ENCODE measurements around the gene ABCC11.
A peak's percentile ranks its signal among the peaks of the same experiment; 100 is the strongest.

Gene ABCC11

DNA sequence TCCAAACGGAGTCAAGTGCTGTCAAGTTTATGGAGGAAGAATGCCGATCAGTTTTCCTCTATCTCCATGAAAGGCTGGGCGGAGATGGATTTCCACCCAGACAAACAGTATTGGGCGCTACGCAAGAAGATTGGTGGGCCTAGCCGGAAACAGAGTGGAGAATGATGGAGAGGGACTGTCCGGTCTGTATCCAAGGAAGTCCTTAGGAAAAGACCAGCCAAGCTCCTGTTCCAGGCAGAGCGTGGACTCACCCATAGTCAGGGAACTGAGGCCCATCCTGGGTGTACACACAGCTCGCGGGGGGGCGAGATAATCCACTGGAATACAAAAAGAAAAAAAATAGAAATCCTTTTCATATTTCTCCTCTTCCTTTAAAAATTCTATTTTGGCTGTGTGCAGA lies 90.0 kb downstream of the ABCC11 start:
- ChIA-PET POLR2A (no interaction called here), CTCF (interaction anchor here (0.8 to 7.8 kb wide), 25 partner anchors 8 to 1483 kb away, joined by 3 to 61 read pairs (median 3); partner anchors contain the start of genes ITFG1, NETO2 and PHKB)
- DNase-seq (ENCODE audit: extremely low spot score), result no peak
- TF ChIP-seq, protein P1, sequence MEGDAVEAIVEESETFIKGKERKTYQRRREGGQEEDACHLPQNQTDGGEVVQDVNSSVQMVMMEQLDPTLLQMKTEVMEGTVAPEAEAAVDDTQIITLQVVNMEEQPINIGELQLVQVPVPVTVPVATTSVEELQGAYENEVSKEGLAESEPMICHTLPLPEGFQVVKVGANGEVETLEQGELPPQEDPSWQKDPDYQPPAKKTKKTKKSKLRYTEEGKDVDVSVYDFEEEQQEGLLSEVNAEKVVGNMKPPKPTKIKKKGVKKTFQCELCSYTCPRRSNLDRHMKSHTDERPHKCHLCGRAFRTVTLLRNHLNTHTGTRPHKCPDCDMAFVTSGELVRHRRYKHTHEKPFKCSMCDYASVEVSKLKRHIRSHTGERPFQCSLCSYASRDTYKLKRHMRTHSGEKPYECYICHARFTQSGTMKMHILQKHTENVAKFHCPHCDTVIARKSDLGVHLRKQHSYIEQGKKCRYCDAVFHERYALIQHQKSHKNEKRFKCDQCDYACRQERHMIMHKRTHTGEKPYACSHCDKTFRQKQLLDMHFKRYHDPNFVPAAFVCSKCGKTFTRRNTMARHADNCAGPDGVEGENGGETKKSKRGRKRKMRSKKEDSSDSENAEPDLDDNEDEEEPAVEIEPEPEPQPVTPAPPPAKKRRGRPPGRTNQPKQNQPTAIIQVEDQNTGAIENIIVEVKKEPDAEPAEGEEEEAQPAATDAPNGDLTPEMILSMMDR (IDR thresholded peaks at IDR 0.05; ENCODE audit: control extremely low read depth, extremely low read depth, low read depth, missing control alignments), result no peak

DNA sequence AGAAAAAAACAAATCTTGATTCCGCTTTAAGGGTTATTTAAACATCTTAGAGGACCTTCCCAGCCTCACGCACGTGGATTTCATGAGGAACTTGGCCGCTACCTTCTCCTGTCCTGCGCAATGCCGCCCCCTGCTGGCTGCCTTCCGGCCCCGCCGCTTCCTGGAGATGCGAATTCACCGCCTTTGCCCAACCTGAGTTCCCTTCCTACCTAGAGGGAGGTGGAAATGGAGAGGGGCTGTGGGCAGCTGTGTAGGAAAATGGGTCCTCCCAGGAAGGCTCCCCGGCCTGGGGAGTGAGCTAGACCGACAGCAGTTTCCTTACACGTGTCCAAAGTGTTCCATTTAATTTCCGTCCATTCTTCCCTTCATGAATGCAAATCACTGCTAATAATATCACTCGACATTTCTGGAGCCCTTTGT lies 90.5 kb downstream of the ABCC11 start:
- ChIA-PET CTCF (interaction anchor here (0.8 to 7.8 kb wide), 24 partner anchors 9 to 1483 kb away, joined by 3 to 61 read pairs (median 4); partner anchors contain the start of genes ITFG1, NETO2 and PHKB), POLR2A (no interaction called here)
- DNase-seq (ENCODE audit: extremely low spot score), result peak; percentile 80
- TF ChIP-seq, protein P1 (IDR thresholded peaks at IDR 0.05; ENCODE audit: control extremely low read depth, extremely low read depth, low read depth, missing control alignments), result peak; percentile 98

DNA sequence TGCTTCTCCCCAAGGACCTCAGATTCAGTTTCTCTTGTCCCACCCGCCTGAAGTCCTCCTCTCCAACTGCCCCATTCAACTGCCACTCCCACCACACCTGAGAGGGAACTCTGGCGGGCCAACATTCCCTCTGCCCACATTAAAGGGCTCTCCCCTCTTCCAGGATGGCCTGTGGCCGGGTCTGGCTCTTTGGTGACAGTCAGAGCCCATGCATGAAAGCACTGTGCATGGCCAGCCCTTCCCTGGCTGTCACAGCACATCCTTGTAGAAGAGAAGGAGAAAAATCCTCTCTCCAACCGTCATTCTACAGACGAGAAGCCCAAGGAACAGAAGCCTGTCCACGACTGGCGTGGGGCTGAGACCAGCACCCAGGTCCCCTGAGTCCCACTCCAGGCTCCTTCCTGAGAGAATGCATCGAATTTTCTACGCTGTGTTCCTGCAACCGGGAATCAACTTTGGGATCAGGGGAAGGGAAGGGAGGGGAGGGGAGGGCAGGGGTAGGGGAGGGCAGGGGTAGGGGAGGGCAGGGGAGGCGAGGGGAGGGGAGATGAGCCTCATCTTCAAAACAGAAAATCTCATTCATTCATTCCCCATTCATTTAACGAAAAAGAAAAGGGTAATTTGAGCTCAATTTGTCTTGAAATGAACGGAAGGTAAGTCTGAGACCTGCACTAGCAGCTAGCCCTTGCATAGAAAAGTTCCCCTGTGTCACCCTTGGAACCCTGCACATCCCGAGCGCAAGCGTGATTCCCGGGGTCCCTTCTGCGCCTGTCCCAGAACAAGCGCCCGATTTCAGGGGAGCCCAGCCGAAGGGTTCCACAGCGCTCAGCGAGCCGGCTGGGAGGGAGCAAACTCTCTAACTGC lies 91.2 kb downstream of the ABCC11 start, which contains the start of gene ABCC12:
Gene ABCC12 (minus strand): TSS at position 68 of the 864 bp plus-strand sequence. CDS start 9,569 bp downstream, outside the sequence.
- POLR2A ChIA-PET, result no interaction called here
- TF ChIP-seq, protein P1 (IDR thresholded peaks at IDR 0.05; ENCODE audit: control extremely low read depth, extremely low read depth, low read depth, missing control alignments), result no peak
- no peak for DNase-seq (ENCODE audit: extremely low spot score)
- CTCF ChIA-PET, result interaction anchor here (0.6 to 7.8 kb wide), 21 partner anchors 9 to 1482 kb away, joined by 3 to 61 read pairs (median 4); partner anchors contain the start of gene NETO2

DNA sequence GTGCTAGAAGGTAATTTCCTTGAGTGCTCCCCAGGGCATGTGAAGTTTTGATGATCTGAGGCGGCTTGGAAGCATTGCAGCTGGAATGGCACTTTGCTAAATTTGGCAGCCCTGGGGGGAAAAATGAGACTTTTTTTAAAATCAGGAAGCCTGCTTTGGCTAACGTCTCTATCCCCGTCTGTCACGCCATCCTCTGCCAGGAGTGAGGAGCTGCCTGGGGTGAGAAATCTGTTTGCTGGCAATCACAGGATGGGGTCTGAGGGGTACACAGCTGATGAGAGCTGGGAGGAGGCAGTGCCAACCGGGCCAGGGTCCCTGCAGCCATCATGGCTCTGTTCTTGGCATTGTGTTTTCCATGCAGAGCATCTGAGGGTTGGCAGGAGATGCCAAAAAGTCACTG lies 93.6 kb downstream of the ABCC11 start:
- ChIA-PET CTCF (interaction anchor here (1.3 to 1.4 kb wide), 2 partner anchors 11 to 1012 kb away, joined by 3 to 5 read pairs; no protein-coding TSS in a partner anchor), POLR2A (no interaction called here)
- DNase-seq (ENCODE audit: extremely low spot score), result no peak
- TF ChIP-seq, protein P1 (IDR thresholded peaks at IDR 0.05; ENCODE audit: control extremely low read depth, extremely low read depth, low read depth, missing control alignments), result no peak

DNA sequence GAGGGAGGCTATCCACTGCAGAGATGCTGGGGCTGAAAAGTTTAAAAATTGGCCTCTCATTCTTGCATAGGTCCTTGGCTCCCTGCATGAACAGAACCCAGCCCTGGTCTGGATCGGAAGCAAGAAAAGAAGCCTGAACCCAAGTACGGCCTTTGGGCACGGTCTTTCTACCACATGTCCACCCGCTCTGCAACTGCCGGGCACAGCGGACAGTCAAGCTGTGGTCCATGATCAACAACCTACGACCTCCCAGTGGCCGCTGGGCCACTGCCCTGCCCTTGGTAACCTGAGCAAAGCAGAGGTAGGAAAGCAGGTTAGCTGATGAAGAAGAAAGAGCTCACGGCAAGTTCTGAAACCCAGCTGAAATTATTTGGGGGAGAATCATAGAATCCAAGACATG lies 95.1 kb downstream of the ABCC11 start:
- TF ChIP-seq, protein P1 (IDR thresholded peaks at IDR 0.05; ENCODE audit: control extremely low read depth, extremely low read depth, low read depth, missing control alignments), result no peak
- ChIA-PET CTCF (interaction anchor here (1.0 kb wide), 1 partner anchor 1299 kb away, joined by 3 read pairs; no protein-coding TSS in a partner anchor), POLR2A (no interaction called here)
- no peak for DNase-seq (ENCODE audit: extremely low spot score)

DNA sequence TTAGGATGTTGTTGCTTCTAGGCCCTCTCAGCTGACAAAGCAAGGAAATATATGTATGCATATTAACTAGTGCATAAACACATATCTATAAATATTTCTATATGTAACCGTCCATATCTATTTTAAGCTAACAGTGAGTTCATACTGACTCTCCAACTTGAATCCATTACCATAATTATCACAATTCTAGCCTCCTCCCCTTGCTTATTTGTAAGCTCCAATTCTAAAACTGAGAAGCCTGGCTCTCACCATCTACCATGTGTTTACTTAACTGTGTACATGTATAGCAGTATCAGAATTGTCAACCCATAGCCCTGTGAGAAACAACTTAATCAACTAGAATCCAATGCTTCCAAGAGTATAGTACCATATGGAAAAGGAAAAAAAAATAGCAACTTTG lies 96.6 kb downstream of the ABCC11 start:
- TF ChIP-seq, protein P1 (IDR thresholded peaks at IDR 0.05; ENCODE audit: control extremely low read depth, extremely low read depth, low read depth, missing control alignments), result no peak
- no peak for DNase-seq (ENCODE audit: extremely low spot score)
- CTCF ChIA-PET, result interaction anchor here (1.0 to 1.1 kb wide), 3 partner anchors 14 to 1001 kb away, joined by 3 to 4 read pairs (median 3); no protein-coding TSS in a partner anchor
- POLR2A ChIA-PET, result no interaction called here
